ENCODE results near the gene GPR55.

GRCh38 chr2:230920167-230920566 lies 4.9 kb downstream of the GPR55 start:
- TF ChIP-seq POLR2AphosphoS5 (IDR thresholded peaks at IDR 0.05; ENCODE audit: low read depth) (no peak), CTCF (IDR thresholded peaks at IDR 0.05; ENCODE audit: insufficient read depth, low read length) (no peak), SPI1 (IDR thresholded peaks at IDR 0.05; ENCODE audit: borderline replicate concordance, low read depth) (no peak), REST (IDR thresholded peaks at IDR 0.05; ENCODE audit: insufficient replicate concordance, low read depth) (no peak), GABPA (IDR thresholded peaks at IDR 0.05; ENCODE audit: low read depth) (no peak)

Data from HL-60 (cell line).